ENCODE measurements around the gene MYMK.

Gene MYMK

GRCh38 chr9:133519693-133520092, 5.1 kb downstream of the MYMK start:
- no peak for DNase-seq (ENCODE audit: low read depth in 2 of 3, low spot score in 2 of 3)

DNA sequence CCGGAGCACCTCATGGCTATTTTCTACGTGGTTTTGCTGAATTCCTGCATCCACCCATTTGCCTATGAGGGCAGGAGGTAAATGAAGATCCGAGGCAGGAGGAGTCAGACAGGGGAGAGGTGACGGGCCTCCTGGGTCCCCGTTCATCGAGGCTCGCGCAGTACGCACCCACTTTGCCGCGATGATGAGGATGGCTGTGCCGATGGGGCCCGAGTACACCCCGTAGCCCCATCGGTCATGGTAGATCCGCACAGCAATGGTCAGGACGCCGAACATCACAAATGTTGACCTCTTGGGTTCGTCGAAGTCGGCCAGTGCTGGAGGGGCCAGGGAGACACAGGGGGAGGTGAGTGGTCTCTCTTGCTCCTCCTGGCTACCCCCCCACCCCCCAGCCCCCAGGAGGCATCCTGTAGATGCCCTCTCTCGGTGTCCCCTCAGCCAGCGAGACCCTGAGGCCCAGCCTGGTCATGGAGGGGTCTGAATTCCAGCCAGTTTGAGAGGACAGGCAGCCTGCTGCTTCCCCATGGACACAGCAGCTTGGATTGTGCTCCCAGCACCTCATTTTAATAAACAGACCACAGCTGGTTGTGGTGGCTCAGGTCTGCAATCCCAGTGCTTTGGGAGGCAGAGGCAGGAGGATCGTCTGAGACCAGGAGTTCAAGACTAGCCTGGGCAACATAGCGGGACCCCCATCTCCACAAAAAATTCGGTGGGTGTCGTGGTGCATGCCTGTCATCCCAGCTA, 5.9 kb downstream of the MYMK start:
- DNase-seq (ENCODE audit: low read depth in 2 of 3, low spot score in 2 of 3) = no peak

GRCh38 chr9:133518200-133518599, 6.6 kb downstream of the MYMK start:
- no peak for DNase-seq (ENCODE audit: low read depth in 2 of 3, low spot score in 2 of 3)

- DNase-seq (ENCODE audit: low read depth in 2 of 3, low spot score in 2 of 3) = no peak
Observed at GRCh38 chr9:133517711-133518110, 7.0 kb downstream of the MYMK start.

DNA sequence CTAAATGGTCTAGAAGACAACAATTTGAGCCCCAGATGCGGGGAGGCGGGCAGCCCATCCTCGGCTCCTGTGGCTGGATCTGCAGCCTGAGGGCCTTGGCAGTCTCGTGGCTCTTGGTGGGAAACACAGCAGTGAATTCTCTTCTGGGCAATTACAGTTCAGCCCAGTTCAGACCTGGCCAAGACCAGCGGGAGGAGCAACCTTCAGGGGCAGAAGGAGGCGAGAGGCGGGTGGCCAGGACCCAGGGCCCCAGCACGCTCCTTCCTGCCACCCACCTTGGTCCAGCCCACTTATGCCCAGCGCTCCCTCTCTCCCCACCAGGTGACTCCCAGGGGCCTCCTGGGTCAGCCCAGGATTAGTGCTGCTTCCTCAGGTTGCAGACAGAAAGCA, 7.8 kb downstream of the MYMK start:
- no peak for DNase-seq (ENCODE audit: low read depth in 2 of 3, low spot score in 2 of 3)

GRCh38 chr9:133516256-133516960, 8.4 kb downstream of the MYMK start:
- no peak for DNase-seq (ENCODE audit: low read depth in 2 of 3, low spot score in 2 of 3)

DNA sequence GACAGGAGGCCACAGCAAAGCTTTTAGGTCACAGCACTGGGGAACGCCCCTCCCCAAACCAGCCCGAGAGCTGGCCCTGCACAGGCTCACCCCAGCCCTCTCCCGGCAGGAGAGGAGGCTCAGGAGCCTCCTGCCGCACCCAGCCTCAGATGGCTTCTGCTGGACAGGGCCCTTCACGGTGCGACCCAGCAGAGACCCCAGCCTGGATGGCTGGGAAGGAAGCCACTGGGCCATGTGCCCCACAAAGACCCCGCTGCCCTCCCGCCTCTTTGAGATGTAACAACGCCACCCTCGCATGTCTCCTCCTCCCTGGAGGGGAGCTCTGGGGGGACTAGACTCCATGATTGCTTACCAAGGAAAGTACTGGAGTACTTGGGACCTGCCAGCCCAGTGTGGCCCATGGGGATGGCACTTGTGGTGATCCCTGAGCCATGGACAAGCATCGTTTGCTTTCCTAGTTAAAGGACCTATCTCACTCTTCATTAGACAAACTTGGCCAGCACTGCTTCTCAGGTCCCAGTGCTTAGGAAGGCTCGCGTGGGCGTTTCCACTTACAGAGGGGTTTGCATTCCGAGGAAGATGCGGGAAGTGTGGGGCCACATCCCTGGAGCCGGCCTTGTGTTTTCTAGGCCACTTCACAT, 9.0 kb downstream of the MYMK start:
- DNase-seq (ENCODE audit: low read depth in 2 of 3, low spot score in 2 of 3) = no peak

- no peak for DNase-seq (ENCODE audit: low read depth in 2 of 3, low spot score in 2 of 3)
Observed at GRCh38 chr9:133515240-133515610, 9.5 kb downstream of the MYMK start.

DNA sequence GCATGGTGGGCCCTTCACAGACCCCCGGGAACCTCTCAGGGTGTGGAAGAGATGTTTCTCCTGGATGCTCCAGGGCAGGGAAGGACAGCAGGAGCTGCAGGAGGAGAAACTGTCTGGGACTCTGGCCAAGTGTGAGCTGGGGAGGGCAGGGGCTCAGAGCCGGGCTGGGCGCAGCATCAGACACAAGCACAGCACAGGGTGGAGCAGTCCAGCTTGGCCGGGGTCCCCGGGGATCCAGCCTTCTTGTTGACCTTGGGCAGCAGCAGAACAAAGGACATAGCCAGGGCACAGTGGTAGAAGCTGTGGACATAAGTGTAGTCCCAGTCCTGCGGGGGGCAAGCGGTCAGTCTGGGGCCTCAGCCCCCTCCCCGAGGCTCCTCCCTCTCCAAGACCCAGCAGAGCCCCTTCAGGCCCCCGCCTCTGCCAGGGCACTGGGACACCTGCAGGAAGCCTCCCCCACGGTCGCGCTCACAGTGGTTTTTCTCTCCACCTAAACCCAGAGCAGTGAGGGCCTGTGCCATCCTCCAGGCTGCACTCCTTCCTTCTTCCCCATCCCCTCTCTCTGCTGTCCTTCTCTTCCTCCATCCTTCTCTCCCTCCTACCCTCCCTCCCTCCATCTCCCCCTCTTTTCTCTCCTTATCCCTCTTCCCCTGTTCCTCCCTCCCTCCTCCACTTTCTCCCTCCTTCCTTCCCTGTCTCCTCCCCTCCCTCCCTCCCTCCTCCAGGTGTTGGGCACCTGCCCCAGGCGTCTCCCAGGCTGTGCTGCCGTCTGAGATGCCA, 10.1 kb downstream of the MYMK start:
- no peak for DNase-seq (ENCODE audit: low read depth in 2 of 3, low spot score in 2 of 3)

- no peak for DNase-seq (ENCODE audit: low read depth in 2 of 3, low spot score in 2 of 3)
Observed at GRCh38 chr9:133513214-133514100, 11.3 kb downstream of the MYMK start.

- no peak for DNase-seq (ENCODE audit: low read depth in 2 of 3, low spot score in 2 of 3)
Observed at GRCh38 chr9:133512253-133513213, 12.2 kb downstream of the MYMK start.

- DNase-seq (ENCODE audit: low read depth in 2 of 3, low spot score in 2 of 3) = no peak
Observed at GRCh38 chr9:133511607-133512006, 13.2 kb downstream of the MYMK start.

DNA sequence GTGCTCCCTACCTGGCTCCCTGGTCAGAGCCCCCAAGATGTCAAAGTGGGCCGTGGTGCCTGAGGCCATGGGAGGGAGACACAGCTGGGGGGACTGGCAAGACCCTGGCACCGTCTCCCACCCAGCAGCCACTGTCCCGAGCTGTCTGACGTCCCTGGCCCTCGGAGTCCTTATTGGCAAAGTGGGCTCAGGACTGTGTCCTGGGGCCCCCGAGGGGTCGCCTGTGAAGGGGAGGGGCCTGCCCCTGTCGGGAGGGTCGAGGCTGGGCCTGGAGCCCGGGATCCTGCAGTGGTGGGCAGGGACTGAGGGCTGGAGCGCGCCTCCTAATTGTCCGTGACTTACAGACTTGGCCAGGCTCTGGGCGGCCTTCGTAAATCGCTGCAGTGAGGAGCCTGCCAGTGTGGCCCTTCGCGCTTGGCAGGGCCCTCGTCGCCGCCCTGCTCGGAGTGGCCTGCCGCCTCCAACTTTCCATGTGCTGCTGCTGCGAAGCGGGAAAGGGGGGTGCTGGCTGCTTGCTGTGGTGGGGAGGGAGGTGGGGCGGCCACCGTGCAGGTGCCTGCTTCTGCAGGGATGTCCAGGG, 13.7 kb downstream of the MYMK start:
- no peak for DNase-seq (ENCODE audit: low read depth in 2 of 3, low spot score in 2 of 3)

DNA sequence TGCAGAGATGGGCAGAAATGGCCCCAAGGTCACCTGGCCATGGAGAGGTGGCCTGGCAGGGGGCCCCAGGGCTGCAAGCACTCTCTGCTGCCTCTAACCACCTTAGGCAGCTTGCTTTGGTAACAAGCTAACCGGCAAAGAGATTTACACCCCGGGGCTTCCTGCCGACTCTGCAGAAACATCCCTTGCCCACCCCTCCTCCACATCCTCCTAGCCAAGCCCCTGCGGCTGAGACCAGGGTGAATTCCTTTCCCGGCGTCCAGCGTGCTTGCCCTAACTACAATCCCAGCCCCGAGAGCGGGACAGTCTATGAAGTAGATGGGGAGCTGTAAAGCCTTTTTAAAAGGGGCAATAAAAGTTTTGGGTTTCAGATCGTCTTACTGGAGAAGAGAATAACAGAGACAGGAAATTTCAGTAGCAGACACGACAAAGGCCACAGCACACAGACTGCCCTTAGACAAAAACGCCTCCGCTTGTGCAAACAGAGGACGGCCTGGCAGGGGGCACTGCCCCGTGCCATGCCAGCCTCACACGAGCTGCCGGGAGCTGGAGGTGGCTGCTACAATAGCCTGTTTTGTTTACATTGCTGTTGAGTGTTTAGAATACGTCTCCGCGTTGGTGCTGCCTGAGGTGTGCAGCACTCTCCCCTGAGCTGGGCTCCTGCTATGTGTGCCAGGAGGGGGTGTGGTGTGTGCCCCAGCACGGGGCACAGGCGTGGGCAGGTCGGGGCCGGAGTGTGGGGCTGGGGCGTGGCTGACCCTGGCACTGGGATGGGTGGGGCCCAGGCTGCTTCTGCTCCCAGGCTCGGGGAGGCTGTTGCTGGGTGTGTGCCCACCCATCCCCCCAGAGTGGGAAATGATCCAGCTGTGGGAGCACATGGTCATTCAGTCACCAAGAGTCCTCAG, 15.3 kb downstream of the MYMK start:
- no peak for DNase-seq (ENCODE audit: low read depth in 2 of 3, low spot score in 2 of 3)

GRCh38 chr9:133508046-133508445, 16.7 kb downstream of the MYMK start:
- DNase-seq (ENCODE audit: low read depth in 2 of 3, low spot score in 2 of 3) = no peak

DNA sequence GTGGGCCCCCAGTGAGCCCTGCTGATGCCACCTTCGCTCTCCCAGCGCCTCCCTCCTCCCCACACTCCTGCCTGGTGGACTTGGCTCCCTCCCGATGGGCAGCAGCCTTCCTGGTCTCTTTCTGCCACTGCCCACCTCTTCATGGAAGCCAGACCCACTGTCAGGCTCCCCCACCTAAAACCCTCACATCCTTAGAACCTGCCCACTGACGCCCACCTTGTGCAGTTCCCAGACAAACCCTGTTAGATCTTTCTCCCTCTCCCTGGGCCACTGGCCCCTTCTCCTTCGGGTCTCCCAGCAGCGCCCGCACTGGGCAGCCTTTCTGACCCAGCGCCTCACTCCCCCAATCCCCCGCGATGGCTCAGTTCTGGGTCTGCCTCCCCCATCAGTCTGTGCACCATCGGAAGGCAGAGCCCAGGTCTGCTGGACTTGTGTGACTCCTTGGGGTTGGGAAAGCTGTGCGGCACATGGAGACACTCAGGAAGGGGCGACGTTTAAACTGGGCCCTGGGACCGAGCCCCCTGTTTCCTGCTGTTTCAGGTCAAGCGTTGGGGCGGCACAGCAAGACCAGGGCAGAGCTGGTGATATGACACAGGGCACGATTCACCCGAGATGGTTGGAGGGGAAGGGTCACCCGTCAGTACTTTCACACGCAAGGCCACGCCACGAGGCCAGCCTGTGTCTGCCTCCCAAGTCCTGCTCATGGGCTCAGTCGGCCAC, 17.4 kb downstream of the MYMK start:
- DNase-seq (ENCODE audit: low read depth in 2 of 3, low spot score in 2 of 3) = no peak

GRCh38 chr9:133506653-133507038, 18.1 kb downstream of the MYMK start:
- no peak for DNase-seq (ENCODE audit: low read depth in 2 of 3, low spot score in 2 of 3)
